ENCODE measurements around the gene RPS27.

GRCh38 chr1:153968408-153968807 lies 22.2 kb upstream of the RPS27 start:
- TF ChIP-seq USF1 (IDR thresholded peaks at IDR 0.05; ENCODE audit: borderline replicate concordance, extremely low read length, insufficient read depth, low read depth, low read length) (no peak), CTCF (IDR thresholded peaks at IDR 0.05 in 2 of 3, conservative IDR thresholded peaks at IDR 0.05 in 1 of 3; ENCODE audit: control insufficient read depth in 2 of 3, extremely low read depth in 1 of 3, insufficient read depth in 1 of 3, low read depth in 3 of 3, low read length in 3 of 3) (no peak), CBFB (IDR thresholded peaks at IDR 0.05; ENCODE audit: low read depth) (no peak), POLR2A (IDR thresholded peaks at IDR 0.05; ENCODE audit: low read depth, low read length) (no peak), CEBPB (IDR thresholded peaks at IDR 0.05; ENCODE audit: borderline replicate concordance in 1 of 2, low read depth in 2 of 2, low read length in 2 of 2) (no peak), SIN3A (IDR thresholded peaks at IDR 0.05; ENCODE audit: low read depth, low read length) (no peak)
- TF ChIP-seq, protein P1, sequence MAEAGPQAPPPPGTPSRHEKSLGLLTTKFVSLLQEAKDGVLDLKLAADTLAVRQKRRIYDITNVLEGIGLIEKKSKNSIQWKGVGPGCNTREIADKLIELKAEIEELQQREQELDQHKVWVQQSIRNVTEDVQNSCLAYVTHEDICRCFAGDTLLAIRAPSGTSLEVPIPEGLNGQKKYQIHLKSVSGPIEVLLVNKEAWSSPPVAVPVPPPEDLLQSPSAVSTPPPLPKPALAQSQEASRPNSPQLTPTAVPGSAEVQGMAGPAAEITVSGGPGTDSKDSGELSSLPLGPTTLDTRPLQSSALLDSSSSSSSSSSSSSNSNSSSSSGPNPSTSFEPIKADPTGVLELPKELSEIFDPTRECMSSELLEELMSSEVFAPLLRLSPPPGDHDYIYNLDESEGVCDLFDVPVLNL (IDR thresholded peaks at IDR 0.05; ENCODE audit: low read depth, low read length) = no peak
- TF ChIP-seq, protein P2, sequence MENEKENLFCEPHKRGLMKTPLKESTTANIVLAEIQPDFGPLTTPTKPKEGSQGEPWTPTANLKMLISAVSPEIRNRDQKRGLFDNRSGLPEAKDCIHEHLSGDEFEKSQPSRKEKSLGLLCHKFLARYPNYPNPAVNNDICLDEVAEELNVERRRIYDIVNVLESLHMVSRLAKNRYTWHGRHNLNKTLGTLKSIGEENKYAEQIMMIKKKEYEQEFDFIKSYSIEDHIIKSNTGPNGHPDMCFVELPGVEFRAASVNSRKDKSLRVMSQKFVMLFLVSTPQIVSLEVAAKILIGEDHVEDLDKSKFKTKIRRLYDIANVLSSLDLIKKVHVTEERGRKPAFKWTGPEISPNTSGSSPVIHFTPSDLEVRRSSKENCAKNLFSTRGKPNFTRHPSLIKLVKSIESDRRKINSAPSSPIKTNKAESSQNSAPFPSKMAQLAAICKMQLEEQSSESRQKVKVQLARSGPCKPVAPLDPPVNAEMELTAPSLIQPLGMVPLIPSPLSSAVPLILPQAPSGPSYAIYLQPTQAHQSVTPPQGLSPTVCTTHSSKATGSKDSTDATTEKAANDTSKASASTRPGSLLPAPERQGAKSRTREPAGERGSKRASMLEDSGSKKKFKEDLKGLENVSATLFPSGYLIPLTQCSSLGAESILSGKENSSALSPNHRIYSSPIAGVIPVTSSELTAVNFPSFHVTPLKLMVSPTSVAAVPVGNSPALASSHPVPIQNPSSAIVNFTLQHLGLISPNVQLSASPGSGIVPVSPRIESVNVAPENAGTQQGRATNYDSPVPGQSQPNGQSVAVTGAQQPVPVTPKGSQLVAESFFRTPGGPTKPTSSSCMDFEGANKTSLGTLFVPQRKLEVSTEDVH (IDR thresholded peaks at IDR 0.05; ENCODE audit: low read depth, partially characterized antibody) = no peak
